Panc1 (cell line): Measurements from ENCODE around the gene ST6GALNAC6. TPM values are rescaled to one million over a fixed set of nuclear protein-coding genes. Genes with fewer than 3 reads are reported as not detected.

Source experiments
- ATAC-seq: fragments of 200-7000 bp; cut with Tn5 transposase; 2 replicates; pipeline ENCODE4 v1.9.1; 2020; ENCODE audit warnings: mild to moderate bottlenecking, moderate library complexity
- BruUV-seq: library from RNA; stranded (reverse); fragments of 400-500 nt; replicated peaks from 2 replicates; lab custom pipeline; 2021; lab: Mats Ljungman, UMichigan
- CTCF ChIA-PET: fragments of 300-600 bp; sonication (Branson Sonifier 250); formaldehyde crosslinking; loops from one replicate; lab custom pipeline; 2022; ENCODE audit warnings: antibody characterized with exemption; lab: Charles Lee
- POLR2A ChIA-PET: fragments of 300-600 bp; sonication (Branson Sonifier 250); formaldehyde crosslinking; loops from one replicate; lab custom pipeline; 2022; ENCODE audit warnings: antibody characterized with exemption; lab: Charles Lee
- DNase-seq: peaks from one replicate; pipeline ENCODE4 v3.0.0-alpha.2; 2010; ENCODE audit warnings: low read depth, low spot score
- H3K27ac ChIP-seq: 2 replicates; pipeline ENCODE4 v1.5.1; 2011; ENCODE audit warnings: mild to moderate bottlenecking, low read length, inconsistent platforms
- H3K27me3 ChIP-seq: fragments of 200-500 bp; sonication (Bioruptor generic); 2 replicates; pipeline ENCODE4 v1.6.0; 2014; ENCODE audit warnings: low read length, inconsistent platforms; ENCODE audit not compliant: control insufficient read depth, insufficient read depth
- H3K36me3 ChIP-seq: fragments of 200-500 bp; sonication (Bioruptor generic); 2 replicates; pipeline ENCODE4 v1.5.1; 2014; ENCODE audit warnings: inconsistent platforms, mild to moderate bottlenecking, low read length, moderate library complexity; ENCODE audit not compliant: control insufficient read depth, insufficient read depth
- H3K4me1 ChIP-seq: 2 replicates; pipeline ENCODE4 v1.5.1; 2011; ENCODE audit warnings: inconsistent platforms, mild to moderate bottlenecking, low read length, moderate library complexity; ENCODE audit not compliant: control insufficient read depth, insufficient read depth
- H3K4me3 ChIP-seq, 2 experiments: 2 replicates each; pipeline ENCODE4 v1.5.1; 2011 to 2012; ENCODE audit warnings: low read depth in 2 of 2, low read length in 2 of 2, mild to moderate bottlenecking in 2 of 2, inconsistent platforms in 1 of 2, moderate library complexity in 1 of 2
- H3K9me3 ChIP-seq: fragments of 200-500 bp; sonication (Bioruptor generic); 2 replicates; pipeline ENCODE4 v1.5.1; 2014; ENCODE audit warnings: low read depth, mild to moderate bottlenecking, inconsistent platforms, low read length, moderate library complexity; ENCODE audit not compliant: control insufficient read depth, insufficient read depth
- POLR2AphosphoS5 ChIP-seq: IDR thresholded peaks from 2 replicates; pipeline ENCODE4 v1.6.1; 2012; ENCODE audit warnings: mild to moderate bottlenecking, low read depth, low read length, moderate library complexity
- SIN3A ChIP-seq: IDR thresholded peaks from 2 replicates; pipeline ENCODE4 v1.6.1; 2012; ENCODE audit warnings: low read depth, mild to moderate bottlenecking, low read length, moderate library complexity, borderline replicate concordance; ENCODE audit not compliant: insufficient read depth
- TCF7L2 ChIP-seq: IDR thresholded peaks from 2 replicates; pipeline ENCODE4 v1.6.1; 2011; ENCODE audit warnings: mild to moderate bottlenecking, low read depth, low read length, inconsistent platforms
- in situ Hi-C: cut with HindIII; loops from 2 replicates; pipeline ENCODE4 v1.10.0; 2016; ENCODE audit warnings: low sequenced_read_pairs, low pct_unique_long_range_greater_than_20kb
- intact Hi-C: fragments of 100-400 bp; cut with micrococcal nuclease; formaldehyde crosslinking; loops from one replicate; pipeline ENCODE4 v1.10.0; 2022; ENCODE audit not compliant: unreplicated experiment
- total RNA-seq: library from RNA; stranded (reverse); gene quantifications from one replicate; pipeline ENCODE4 v1.2.1, GENCODE V29; 2021; ENCODE audit not compliant: unreplicated experiment
- TF ChIP-seq, protein P1 (sequence below), 2 experiments: IDR thresholded peaks; 2 replicates each; pipeline ENCODE4 v1.6.1; 2011 to 2012; ENCODE audit warnings: low read depth in 2 of 2, control low read depth in 1 of 2, low read length in 1 of 2, mild to moderate bottlenecking in 1 of 2, moderate library complexity in 1 of 2; ENCODE audit not compliant: insufficient read depth in 1 of 2
- TF ChIP-seq, protein P2 (sequence below): fragments of 450-650 bp; IDR thresholded peaks from 2 replicates; pipeline ENCODE4 v1.5.1; 2017; ENCODE audit warnings: mild to moderate bottlenecking

The ST6GALNAC6 gene
- total RNA-seq, 1 experiment from 2014 or later: 50.2 TPM

DNA sequence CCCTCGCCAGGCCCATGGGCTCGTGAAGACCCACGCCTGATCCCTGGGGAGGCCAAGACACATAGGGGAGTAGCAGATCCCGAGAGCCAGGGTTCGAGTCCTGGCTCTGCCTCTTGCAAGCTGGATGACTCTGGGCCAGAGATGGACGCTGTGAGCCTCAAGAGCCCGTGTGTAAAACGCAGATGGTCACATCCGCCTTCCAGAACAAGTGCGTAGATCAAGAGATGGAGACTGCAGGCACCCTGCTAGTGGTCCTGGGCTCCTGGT lies 9.2 kb upstream of the ST6GALNAC6 start:
- BruUV-seq: no TSS peak
- TF ChIP-seq TCF7L2: no peak
- TF ChIP-seq POLR2AphosphoS5: no peak
- TF ChIP-seq, protein P1, sequence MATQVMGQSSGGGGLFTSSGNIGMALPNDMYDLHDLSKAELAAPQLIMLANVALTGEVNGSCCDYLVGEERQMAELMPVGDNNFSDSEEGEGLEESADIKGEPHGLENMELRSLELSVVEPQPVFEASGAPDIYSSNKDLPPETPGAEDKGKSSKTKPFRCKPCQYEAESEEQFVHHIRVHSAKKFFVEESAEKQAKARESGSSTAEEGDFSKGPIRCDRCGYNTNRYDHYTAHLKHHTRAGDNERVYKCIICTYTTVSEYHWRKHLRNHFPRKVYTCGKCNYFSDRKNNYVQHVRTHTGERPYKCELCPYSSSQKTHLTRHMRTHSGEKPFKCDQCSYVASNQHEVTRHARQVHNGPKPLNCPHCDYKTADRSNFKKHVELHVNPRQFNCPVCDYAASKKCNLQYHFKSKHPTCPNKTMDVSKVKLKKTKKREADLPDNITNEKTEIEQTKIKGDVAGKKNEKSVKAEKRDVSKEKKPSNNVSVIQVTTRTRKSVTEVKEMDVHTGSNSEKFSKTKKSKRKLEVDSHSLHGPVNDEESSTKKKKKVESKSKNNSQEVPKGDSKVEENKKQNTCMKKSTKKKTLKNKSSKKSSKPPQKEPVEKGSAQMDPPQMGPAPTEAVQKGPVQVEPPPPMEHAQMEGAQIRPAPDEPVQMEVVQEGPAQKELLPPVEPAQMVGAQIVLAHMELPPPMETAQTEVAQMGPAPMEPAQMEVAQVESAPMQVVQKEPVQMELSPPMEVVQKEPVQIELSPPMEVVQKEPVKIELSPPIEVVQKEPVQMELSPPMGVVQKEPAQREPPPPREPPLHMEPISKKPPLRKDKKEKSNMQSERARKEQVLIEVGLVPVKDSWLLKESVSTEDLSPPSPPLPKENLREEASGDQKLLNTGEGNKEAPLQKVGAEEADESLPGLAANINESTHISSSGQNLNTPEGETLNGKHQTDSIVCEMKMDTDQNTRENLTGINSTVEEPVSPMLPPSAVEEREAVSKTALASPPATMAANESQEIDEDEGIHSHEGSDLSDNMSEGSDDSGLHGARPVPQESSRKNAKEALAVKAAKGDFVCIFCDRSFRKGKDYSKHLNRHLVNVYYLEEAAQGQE (IDR thresholded peaks at IDR 0.05; ENCODE audit: insufficient read depth in 1 of 2, low read depth in 2 of 2, low read length in 1 of 2): no peak
- TF ChIP-seq, protein P2, sequence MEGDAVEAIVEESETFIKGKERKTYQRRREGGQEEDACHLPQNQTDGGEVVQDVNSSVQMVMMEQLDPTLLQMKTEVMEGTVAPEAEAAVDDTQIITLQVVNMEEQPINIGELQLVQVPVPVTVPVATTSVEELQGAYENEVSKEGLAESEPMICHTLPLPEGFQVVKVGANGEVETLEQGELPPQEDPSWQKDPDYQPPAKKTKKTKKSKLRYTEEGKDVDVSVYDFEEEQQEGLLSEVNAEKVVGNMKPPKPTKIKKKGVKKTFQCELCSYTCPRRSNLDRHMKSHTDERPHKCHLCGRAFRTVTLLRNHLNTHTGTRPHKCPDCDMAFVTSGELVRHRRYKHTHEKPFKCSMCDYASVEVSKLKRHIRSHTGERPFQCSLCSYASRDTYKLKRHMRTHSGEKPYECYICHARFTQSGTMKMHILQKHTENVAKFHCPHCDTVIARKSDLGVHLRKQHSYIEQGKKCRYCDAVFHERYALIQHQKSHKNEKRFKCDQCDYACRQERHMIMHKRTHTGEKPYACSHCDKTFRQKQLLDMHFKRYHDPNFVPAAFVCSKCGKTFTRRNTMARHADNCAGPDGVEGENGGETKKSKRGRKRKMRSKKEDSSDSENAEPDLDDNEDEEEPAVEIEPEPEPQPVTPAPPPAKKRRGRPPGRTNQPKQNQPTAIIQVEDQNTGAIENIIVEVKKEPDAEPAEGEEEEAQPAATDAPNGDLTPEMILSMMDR: no peak
- TF ChIP-seq SIN3A: no peak
- Histone ChIP-seq H3K9me3 (no peaks in the 10 kb centered on the region), H3K27me3 (no peaks in the 10 kb centered on the region), H3K4me3 (no peak overlapping the region), H3K4me1 (peaks cover 29% of the 10 kb centered on the region), H3K27ac (no peak overlapping the region), H3K36me3 (no peaks in the 10 kb centered on the region)
- in situ Hi-C loops (no loop called here), intact Hi-C loops (no loop called here)
- no peak for DNase-seq
- ChIA-PET POLR2A (no interaction called here), CTCF (no interaction called here)
- no peak for ATAC-seq

DNA sequence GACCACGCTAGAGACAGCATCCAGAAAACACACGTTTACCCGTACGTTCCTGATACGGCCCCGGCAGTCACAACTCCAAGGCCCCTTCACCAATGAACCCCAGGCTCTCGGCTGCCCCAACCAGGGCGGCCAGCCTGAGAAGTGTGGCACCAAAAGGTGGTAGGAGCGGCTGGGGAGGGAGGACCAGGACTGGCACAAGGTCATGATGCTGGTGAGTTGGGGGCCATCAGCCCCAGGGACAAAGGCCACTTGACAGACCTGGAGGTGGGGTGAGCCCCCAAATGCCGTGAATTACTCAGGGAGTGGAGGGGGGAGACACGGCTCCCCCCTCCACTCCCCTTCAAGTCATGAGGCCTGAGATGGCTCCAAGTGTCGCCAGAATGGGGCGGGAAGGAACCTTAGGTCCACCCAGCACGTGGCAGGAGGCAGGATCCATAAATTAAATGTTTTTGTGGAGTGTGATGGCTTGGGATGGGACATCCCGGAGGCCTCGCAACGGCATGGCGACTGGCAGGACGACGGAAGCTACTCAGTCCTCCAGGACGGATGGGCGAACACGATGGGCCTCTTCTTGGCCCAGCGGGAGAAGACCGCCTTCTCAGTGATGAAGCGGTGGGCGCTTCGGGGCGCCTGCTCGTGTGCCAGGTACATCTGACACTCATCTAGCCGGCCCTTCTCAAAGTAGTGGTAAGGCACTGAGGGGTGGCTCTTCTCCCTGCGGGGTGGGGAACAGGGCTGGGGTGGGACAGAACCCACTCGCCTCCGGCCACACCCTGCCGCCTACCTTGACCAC lies 8.7 kb upstream of the ST6GALNAC6 start:
- Histone ChIP-seq H3K4me3 (no peak overlapping the region), H3K36me3 (no peaks in the 10 kb centered on the region), H3K4me1 (peaks cover 34% of the 10 kb centered on the region), H3K27ac (no peak overlapping the region), H3K27me3 (no peaks in the 10 kb centered on the region), H3K9me3 (no peaks in the 10 kb centered on the region)
- intact Hi-C loops: no loop called here
- BruUV-seq: no TSS peak
- in situ Hi-C loops: no loop called here
- TF ChIP-seq, protein P1 (IDR thresholded peaks at IDR 0.05; ENCODE audit: insufficient read depth in 1 of 2, low read depth in 2 of 2, low read length in 1 of 2): no peak
- TF ChIP-seq TCF7L2 (no peak), SIN3A (no peak), POLR2AphosphoS5 (no peak)
- TF ChIP-seq, protein P2: no peak
- ChIA-PET CTCF (no interaction called here), POLR2A (interaction anchor here (0.7 kb wide), 1 partner anchor 38 kb away, joined by 4 read pairs; no protein-coding TSS in a partner anchor)
- DNase-seq: no peak
- ATAC-seq: no peak
